Hippocampal formation (tissue), 2 donors: ENCODE data around the gene SLC1A4.
"Not testable (repeated sequence)": the region's sequence is repeated elsewhere in the genome, so short reads cannot be mapped to it uniquely, and the experiment has no call there.

ENCODE experiments used
- DNase-seq, 2 donors: peaks; one replicate each; lab custom pipeline; 2025; lab: John Stamatoyannopoulos, UW

SLC1A4 gene

GRCh38 chr2:65026154-65026553 lies 37.0 kb downstream of the SLC1A4 start:
- DNase-seq = no peak

GRCh38 chr2:65026704-65027464 lies 37.7 kb downstream of the SLC1A4 start:
- no peak for DNase-seq

- no peak for DNase-seq
Measured at GRCh38 chr2:65027616-65028244, 38.5 kb downstream of the SLC1A4 start.

- DNase-seq = no peak
Measured at GRCh38 chr2:65030476-65031332, 41.5 kb downstream of the SLC1A4 start.

GRCh38 chr2:65031341-65032018 lies 42.3 kb downstream of the SLC1A4 start:
- peak in 1 of 2 donors; percentile 22 for DNase-seq

GRCh38 chr2:65032019-65032975 lies 43.1 kb downstream of the SLC1A4 start:
- DNase-seq = no peak

- no peak for DNase-seq
Measured at GRCh38 chr2:65033178-65033577, 44.0 kb downstream of the SLC1A4 start.

GRCh38 chr2:65033667-65034066 lies 44.5 kb downstream of the SLC1A4 start:
- not testable (repeated sequence) for DNase-seq

- DNase-seq = no peak
Measured at GRCh38 chr2:65035351-65035943, 46.2 kb downstream of the SLC1A4 start.

- DNase-seq = no peak
Measured at GRCh38 chr2:65037178-65037577, 48.0 kb downstream of the SLC1A4 start.

GRCh38 chr2:65039640-65040039 lies 50.4 kb downstream of the SLC1A4 start:
- DNase-seq = no peak

GRCh38 chr2:65040400-65041261 lies 51.4 kb downstream of the SLC1A4 start:
- DNase-seq = peak; percentile 76 to 82

- no peak for DNase-seq
Measured at GRCh38 chr2:65043001-65043400, 53.8 kb downstream of the SLC1A4 start.

- no peak for DNase-seq
Measured at GRCh38 chr2:65044097-65044735, 55.0 kb downstream of the SLC1A4 start.

- no peak for DNase-seq
Measured at GRCh38 chr2:65045651-65046050, 56.5 kb downstream of the SLC1A4 start.

- no peak for DNase-seq
Measured at GRCh38 chr2:65046633-65047407, 57.6 kb downstream of the SLC1A4 start.

GRCh38 chr2:65049010-65049639 lies 59.9 kb downstream of the SLC1A4 start:
- no peak for DNase-seq

- DNase-seq = no peak
Measured at GRCh38 chr2:65050931-65051330, 61.7 kb downstream of the SLC1A4 start.
